HEK293 (cell line): ENCODE results near the gene CA11.

Experiments used
- CTCF ChIA-PET: fragments of 350-600 bp; formaldehyde crosslinking; extraction: SDS; loops from one replicate; lab custom pipeline; 2021; ENCODE audit warnings: antibody characterized with exemption; lab: Yijun Ruan, JAX
- POLR2A ChIA-PET: fragments of 300-600 bp; formaldehyde crosslinking; extraction: SDS; loops from one replicate; lab custom pipeline; 2020; ENCODE audit warnings: antibody characterized with exemption, inconsistent platforms; lab: Yijun Ruan, JAX
- H3K27ac ChIP-seq: fragments of 200-500 bp; sonication (Bioruptor generic); 2 replicates; pipeline ENCODE4 v1.5.1; 2014; ENCODE audit warnings: low read depth, low read length, control low read depth, inconsistent platforms; ENCODE audit errors: extremely low read depth
- H3K36me3 ChIP-seq, 2 experiments: fragments of 200-500 bp in 1 of 2; sonication (Bioruptor generic) in 1 of 2; 1 replicate in 1 of 2; 2 replicates in 1 of 2; pipeline ENCODE4 v1.5.1; 2014 to 2017; ENCODE audit warnings: inconsistent platforms in 2 of 2, low read length in 2 of 2; ENCODE audit not compliant: control insufficient read depth in 2 of 2, insufficient read depth in 1 of 2
- H3K4me1 ChIP-seq: fragments of 200-500 bp; sonication (Bioruptor generic); 2 replicates; pipeline ENCODE4 v1.5.1; 2014; ENCODE audit warnings: mild to moderate bottlenecking, low read length, inconsistent platforms; ENCODE audit not compliant: control insufficient read depth, insufficient read depth
- H3K4me3 ChIP-seq: 2 replicates; pipeline ENCODE4 v1.5.1; 2011; ENCODE audit warnings: low read depth, mild to moderate bottlenecking, control low read depth, low read length, moderate library complexity
- H3K9me3 ChIP-seq: fragments of 200-500 bp; sonication (Bioruptor generic); 2 replicates; pipeline ENCODE4 v1.5.1; 2014; ENCODE audit warnings: low read depth, low read length, inconsistent platforms; ENCODE audit not compliant: control insufficient read depth, insufficient read depth
- ATF2 ChIP-seq: fragments of 450-650 bp; formaldehyde crosslinking; IDR thresholded peaks from 2 replicates; pipeline ENCODE4 v1.5.1; 2016; ENCODE audit warnings: missing biosample characterization, missing genetic modification characterization, low read depth
- BCL11A ChIP-seq: fragments of 450-650 bp; formaldehyde crosslinking; IDR thresholded peaks from 2 replicates; pipeline ENCODE4 v1.5.1; 2016; ENCODE audit warnings: low read depth, missing biosample characterization, missing genetic modification characterization
- HOXD13 ChIP-seq: sonication (generic); formaldehyde crosslinking; IDR thresholded peaks from 2 replicates; pipeline ENCODE4 v1.8.0; 2022; ENCODE audit warnings: missing genetic modification reagents, borderline replicate concordance
- KLF16 ChIP-seq: fragments of 450-650 bp; formaldehyde crosslinking; IDR thresholded peaks from 2 replicates; pipeline ENCODE4 v1.5.1; 2017; ENCODE audit warnings: missing biosample characterization, missing genetic modification characterization
- RBAK ChIP-seq: fragments of 450-650 bp; formaldehyde crosslinking; IDR thresholded peaks from 2 replicates; pipeline ENCODE4 v1.5.1; 2016; ENCODE audit warnings: missing biosample characterization, missing genetic modification characterization
- SCRT2 ChIP-seq: fragments of 450-650 bp; formaldehyde crosslinking; IDR thresholded peaks from 2 replicates; pipeline ENCODE4 v1.5.1; 2016; ENCODE audit warnings: missing biosample characterization, missing genetic modification characterization
- SETDB1 ChIP-seq: IDR thresholded peaks from one replicate; pipeline ENCODE4 v1.6.1; 2017; ENCODE audit warnings: mild to moderate bottlenecking, low read length, moderate library complexity, mixed read lengths; ENCODE audit not compliant: insufficient read length
- SP7 ChIP-seq: fragments of 450-650 bp; formaldehyde crosslinking; IDR thresholded peaks from 2 replicates; pipeline ENCODE4 v1.5.1; 2016; ENCODE audit warnings: missing biosample characterization, missing genetic modification characterization
- ZBTB17 ChIP-seq: fragments of 450-650 bp; formaldehyde crosslinking; IDR thresholded peaks from 2 replicates; pipeline ENCODE4 v1.5.1; 2016; ENCODE audit warnings: missing biosample characterization, missing genetic modification characterization
- ZNF146 ChIP-seq: fragments of 450-650 bp; formaldehyde crosslinking; IDR thresholded peaks from 2 replicates; pipeline ENCODE4 v1.5.1; 2016; ENCODE audit warnings: missing biosample characterization, missing genetic modification characterization
- ZNF169 ChIP-seq: fragments of 450-650 bp; formaldehyde crosslinking; IDR thresholded peaks from 2 replicates; pipeline ENCODE4 v1.5.1; 2016; ENCODE audit warnings: missing biosample characterization, missing genetic modification characterization
- ZNF184 ChIP-seq: fragments of 450-650 bp; IDR thresholded peaks from 2 replicates; pipeline ENCODE4 v1.5.1; 2018; ENCODE audit warnings: missing biosample characterization, mild to moderate bottlenecking, missing genetic modification characterization
- ZNF214 ChIP-seq: fragments of 450-650 bp; formaldehyde crosslinking; IDR thresholded peaks from 2 replicates; pipeline ENCODE4 v1.5.1; 2017; ENCODE audit warnings: missing biosample characterization, mild to moderate bottlenecking, missing genetic modification characterization, borderline replicate concordance
- ZNF221 ChIP-seq: fragments of 450-650 bp; formaldehyde crosslinking; IDR thresholded peaks from 2 replicates; pipeline ENCODE4 v1.5.1; 2017; ENCODE audit warnings: missing biosample characterization, missing genetic modification characterization, borderline replicate concordance
- ZNF24 ChIP-seq: fragments of 450-650 bp; formaldehyde crosslinking; IDR thresholded peaks from 2 replicates; pipeline ENCODE4 v1.5.1; 2016; ENCODE audit warnings: missing biosample characterization, missing genetic modification characterization
- ZNF280D ChIP-seq: fragments of 450-650 bp; formaldehyde crosslinking; IDR thresholded peaks from 2 replicates; pipeline ENCODE4 v1.5.1; 2016; ENCODE audit warnings: missing biosample characterization, missing genetic modification characterization
- ZNF335 ChIP-seq: fragments of 450-650 bp; formaldehyde crosslinking; conservative IDR thresholded peaks from 2 replicates; pipeline ENCODE4 v1.5.1; 2016; ENCODE audit warnings: missing biosample characterization, missing genetic modification characterization
- ZNF394 ChIP-seq: fragments of 450-650 bp; formaldehyde crosslinking; IDR thresholded peaks from 2 replicates; pipeline ENCODE4 v1.5.1; 2016; ENCODE audit warnings: missing biosample characterization, missing genetic modification characterization, mild to moderate bottlenecking, moderate library complexity, borderline replicate concordance
- ZNF513 ChIP-seq: fragments of 450-650 bp; IDR thresholded peaks from 2 replicates; pipeline ENCODE4 v1.5.1; 2018; ENCODE audit warnings: missing biosample characterization, missing genetic modification characterization
- ZNF610 ChIP-seq: fragments of 450-650 bp; formaldehyde crosslinking; IDR thresholded peaks from 2 replicates; pipeline ENCODE4 v1.5.1; 2016; ENCODE audit warnings: missing biosample characterization, missing genetic modification characterization, borderline replicate concordance
- ZNF623 ChIP-seq: fragments of 450-650 bp; formaldehyde crosslinking; IDR thresholded peaks from 2 replicates; pipeline ENCODE4 v1.5.1; 2016; ENCODE audit warnings: missing biosample characterization, missing genetic modification characterization
- ZNF629 ChIP-seq: fragments of 450-650 bp; formaldehyde crosslinking; IDR thresholded peaks from 2 replicates; pipeline ENCODE4 v1.5.1; 2017; ENCODE audit warnings: missing biosample characterization, missing genetic modification characterization
- ZNF664 ChIP-seq: fragments of 450-650 bp; formaldehyde crosslinking; IDR thresholded peaks from 2 replicates; pipeline ENCODE4 v1.5.1; 2016; ENCODE audit warnings: missing biosample characterization, missing genetic modification characterization
- ZNF670 ChIP-seq: fragments of 450-650 bp; formaldehyde crosslinking; IDR thresholded peaks from 2 replicates; pipeline ENCODE4 v1.5.1; 2016; ENCODE audit warnings: missing biosample characterization, missing genetic modification characterization, low read depth
- ZSCAN23 ChIP-seq: fragments of 450-650 bp; formaldehyde crosslinking; IDR thresholded peaks from 2 replicates; pipeline ENCODE4 v1.5.1; 2016; ENCODE audit warnings: missing biosample characterization, missing genetic modification characterization
- TF ChIP-seq, protein P1 (sequence below): fragments of 450-650 bp; formaldehyde crosslinking; IDR thresholded peaks from 2 replicates; pipeline ENCODE4 v1.5.1; 2016; ENCODE audit warnings: missing biosample characterization, missing genetic modification characterization

Gene CA11

DNA sequence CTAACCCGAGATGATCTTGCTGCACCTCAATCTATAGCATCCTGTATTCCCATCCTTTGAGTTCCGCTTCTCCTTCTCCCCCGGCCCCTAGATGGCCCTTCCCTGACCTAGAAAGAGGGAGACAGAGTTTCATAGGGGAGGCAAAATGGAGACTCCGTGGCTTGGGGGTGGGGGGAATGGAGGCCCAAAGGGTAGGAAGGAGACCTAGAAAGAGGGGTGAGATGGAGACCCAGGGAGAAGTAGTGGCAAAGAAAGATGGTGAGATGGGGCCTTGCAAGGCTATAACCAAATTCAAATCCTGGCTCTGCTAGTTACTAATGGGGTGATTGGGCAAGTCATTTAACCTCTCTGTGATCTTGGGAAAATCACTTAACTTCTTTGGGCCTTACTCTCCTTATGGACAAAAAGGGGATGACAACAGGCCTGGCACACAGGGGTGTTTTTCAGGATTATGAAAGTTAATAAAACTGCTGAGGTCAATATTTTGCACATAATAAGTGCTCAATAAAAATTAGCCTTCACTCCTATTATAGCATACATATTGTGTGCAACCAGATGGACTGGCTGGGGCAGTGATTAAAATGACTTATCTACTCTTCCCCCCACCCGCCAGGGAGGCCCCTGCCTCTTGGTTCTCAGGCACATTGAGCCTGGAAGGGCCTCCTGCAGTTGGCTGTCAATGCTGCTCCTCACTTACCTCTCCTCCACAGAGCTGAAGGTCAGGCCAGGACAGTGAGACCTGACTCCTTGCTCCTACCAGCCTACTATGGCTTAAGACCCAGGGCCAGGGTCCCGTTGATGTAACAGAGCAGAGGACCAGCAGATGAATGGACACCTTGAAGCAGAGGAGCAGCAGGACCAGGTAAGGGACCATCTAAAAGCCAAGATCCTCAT is 26.0 kb downstream of the CA11 start:
- POLR2A ChIA-PET: interaction anchor here (0.5 to 1.8 kb wide), 44 partner anchors 10 to 1247 kb away, joined by 3 to 97 read pairs (median 5); partner anchors contain the start of genes ALDH16A1, CA11, IZUMO1 and KDELR1
- Histone ChIP-seq H3K4me1 (peaks cover 34% of the 10 kb centered on the region), H3K9me3 (no peaks in the 10 kb centered on the region), H3K27ac (peak overlapping the region; percentile 100), H3K36me3 (peaks cover 14 to 40% of the 10 kb centered on the region in 2 experiments), H3K4me3 (peak overlapping the region; percentile 40)
- CTCF ChIA-PET: interaction anchor here (0.6 to 1.1 kb wide), 5 partner anchors 35 to 606 kb away, joined by 3 to 6 read pairs (median 3); no protein-coding TSS in a partner anchor
- TF ChIP-seq ATF2: no peak
- TF ChIP-seq ZNF394 (tag by site-specific recombination): 0 out of 2 replicates have a peak, but pooled peaks have one; percentile 9
- no peak for TF ChIP-seq HOXD13 (CRISPR knock-in tag)
- no peak for TF ChIP-seq ZSCAN23 (tag by site-specific recombination)
- TF ChIP-seq KLF16 (tag by site-specific recombination): no peak
- TF ChIP-seq ZNF146 (tag by site-specific recombination): no peak
- TF ChIP-seq, protein P1, sequence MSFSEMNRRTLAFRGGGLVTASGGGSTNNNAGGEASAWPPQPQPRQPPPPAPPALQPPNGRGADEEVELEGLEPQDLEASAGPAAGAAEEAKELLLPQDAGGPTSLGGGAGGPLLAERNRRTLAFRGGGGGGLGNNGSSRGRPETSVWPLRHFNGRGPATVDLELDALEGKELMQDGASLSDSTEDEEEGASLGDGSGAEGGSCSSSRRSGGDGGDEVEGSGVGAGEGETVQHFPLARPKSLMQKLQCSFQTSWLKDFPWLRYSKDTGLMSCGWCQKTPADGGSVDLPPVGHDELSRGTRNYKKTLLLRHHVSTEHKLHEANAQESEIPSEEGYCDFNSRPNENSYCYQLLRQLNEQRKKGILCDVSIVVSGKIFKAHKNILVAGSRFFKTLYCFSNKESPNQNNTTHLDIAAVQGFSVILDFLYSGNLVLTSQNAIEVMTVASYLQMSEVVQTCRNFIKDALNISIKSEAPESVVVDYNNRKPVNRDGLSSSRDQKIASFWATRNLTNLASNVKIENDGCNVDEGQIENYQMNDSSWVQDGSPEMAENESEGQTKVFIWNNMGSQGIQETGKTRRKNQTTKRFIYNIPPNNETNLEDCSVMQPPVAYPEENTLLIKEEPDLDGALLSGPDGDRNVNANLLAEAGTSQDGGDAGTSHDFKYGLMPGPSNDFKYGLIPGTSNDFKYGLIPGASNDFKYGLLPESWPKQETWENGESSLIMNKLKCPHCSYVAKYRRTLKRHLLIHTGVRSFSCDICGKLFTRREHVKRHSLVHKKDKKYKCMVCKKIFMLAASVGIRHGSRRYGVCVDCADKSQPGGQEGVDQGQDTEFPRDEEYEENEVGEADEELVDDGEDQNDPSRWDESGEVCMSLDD (tag by site-specific recombination): peak; percentile 67; the same call in 1 of the 2 replicates
- no peak for TF ChIP-seq RBAK (tag by site-specific recombination)
- no peak for TF ChIP-seq ZNF24 (tag by site-specific recombination)
- TF ChIP-seq ZNF221 (tag by site-specific recombination): no peak
- TF ChIP-seq ZNF169 (tag by site-specific recombination): no peak
- no peak for TF ChIP-seq ZNF214 (tag by site-specific recombination)
- no peak for TF ChIP-seq BCL11A
- 0 out of 2 replicates have a peak, but pooled peaks have one; percentile 51 for TF ChIP-seq ZNF610 (tag by site-specific recombination)
- no peak for TF ChIP-seq ZNF623 (tag by site-specific recombination)
- TF ChIP-seq ZNF664 (tag by site-specific recombination): peak; percentile 96
- 0 out of 2 replicates have a peak, but pooled peaks have one; percentile 18 for TF ChIP-seq ZNF513 (tag by site-specific recombination)
- no peak for TF ChIP-seq SCRT2
- TF ChIP-seq ZNF629 (tag by site-specific recombination): no peak
- TF ChIP-seq SETDB1: no peak
- TF ChIP-seq ZNF280D (tag by site-specific recombination): no peak
- TF ChIP-seq ZNF184 (tag by site-specific recombination): no peak
- TF ChIP-seq ZBTB17 (tag by site-specific recombination): 0 out of 2 replicates have a peak, but pooled peaks have one; percentile 14
- TF ChIP-seq SP7 (tag by site-specific recombination): no peak
- no peak for TF ChIP-seq ZNF670 (tag by site-specific recombination)
- TF ChIP-seq ZNF335 (tag by site-specific recombination): peak; percentile 46; the same call in 1 of the 2 replicates
